Activated CD4-positive, alpha-beta T cell treated with anti-CD3 and anti-CD28 coated beads, Interleukin-2, amount 10 ng/mL, durations not matched to agents 7 days and 5 days (primary cell): ENCODE results near the gene HLA-C. TPM values are rescaled to one million over a fixed set of nuclear protein-coding genes. Genes with fewer than 3 reads are reported as not detected.

Experiments
- CTCF ChIA-PET: fragments of 350-600 bp; sonication (Branson Sonifier 250); formaldehyde crosslinking; loops from one replicate; lab custom pipeline; 2021; ENCODE audit warnings: antibody characterized with exemption; lab: Charles Lee
- POLR2A ChIA-PET: fragments of 350-600 bp; sonication (Branson Sonifier 250); formaldehyde crosslinking; loops from one replicate; lab custom pipeline; 2021; ENCODE audit warnings: antibody characterized with exemption; lab: Charles Lee
- DNase-seq: peaks from one replicate; pipeline ENCODE4 v3.0.0-alpha.2; 2020
- H3K27ac Mint-ChIP-seq: one replicate; pipeline ENCODE4 v1.8.0; 2021; ENCODE audit warnings: mild to moderate bottlenecking, moderate library complexity, mixed read lengths
- H3K27me3 Mint-ChIP-seq: one replicate; pipeline ENCODE4 v1.8.0; 2021; ENCODE audit warnings: mixed read lengths
- H3K36me3 Mint-ChIP-seq: one replicate; pipeline ENCODE4 v1.8.0; 2021; ENCODE audit warnings: low read depth, mixed read lengths
- H3K4me1 Mint-ChIP-seq: one replicate; pipeline ENCODE4 v1.8.0; 2021; ENCODE audit warnings: mixed read lengths
- H3K4me3 Mint-ChIP-seq: one replicate; pipeline ENCODE4 v1.8.0; 2021; ENCODE audit warnings: mild to moderate bottlenecking, moderate library complexity, mixed read lengths
- H3K9me3 Mint-ChIP-seq: one replicate; pipeline ENCODE4 v1.8.0; 2021; ENCODE audit warnings: mixed read lengths
- total RNA-seq, 2 experiments: library from RNA; stranded (reverse); gene quantifications; one replicate each; pipeline ENCODE4 v1.2.3, GENCODE V29; 2021

The HLA-C gene
- total RNA-seq, 2 experiments from 2014 or later = 1,296 to 1,446 TPM

GRCh38 chr6:31228476-31228875 is 43.4 kb downstream of the HLA-C start:
- Mint-ChIP-seq H3K36me3 (no peaks in the 10 kb centered on the region), H3K9me3 (no peaks in the 10 kb centered on the region), H3K27ac (no peak overlapping the region), H3K27me3 (peaks cover 10% of the 10 kb centered on the region), H3K4me3 (no peak overlapping the region), H3K4me1 (no peaks in the 10 kb centered on the region)
- ChIA-PET POLR2A (no interaction called here), CTCF (interaction anchor here (0.7 kb wide), 1 partner anchor 1027 kb away, joined by 3 read pairs; no protein-coding TSS in a partner anchor)
- DNase-seq = no peak

- Mint-ChIP-seq H3K4me1 (no peaks in the 10 kb centered on the region), H3K4me3 (no peak overlapping the region), H3K9me3 (no peaks in the 10 kb centered on the region), H3K27ac (no peak overlapping the region), H3K27me3 (peaks cover 6% of the 10 kb centered on the region), H3K36me3 (no peaks in the 10 kb centered on the region)
- CTCF ChIA-PET = no interaction called here
- DNase-seq = no peak
- POLR2A ChIA-PET = no interaction called here
These were observed 44.7 kb downstream of the HLA-C start for GRCh38 chr6:31227143-31227542.

GRCh38 chr6:31225735-31226134 is 46.2 kb downstream of the HLA-C start:
- Mint-ChIP-seq H3K9me3 (no peaks in the 10 kb centered on the region), H3K4me3 (no peak overlapping the region), H3K36me3 (no peaks in the 10 kb centered on the region), H3K4me1 (no peaks in the 10 kb centered on the region), H3K27ac (no peak overlapping the region), H3K27me3 (peaks cover 4% of the 10 kb centered on the region)
- CTCF ChIA-PET = no interaction called here
- POLR2A ChIA-PET = no interaction called here
- no peak for DNase-seq

- Mint-ChIP-seq H3K4me1 (no peaks in the 10 kb centered on the region), H3K9me3 (peaks cover under 1% of the 10 kb centered on the region), H3K27ac (no peak overlapping the region), H3K4me3 (no peak overlapping the region), H3K36me3 (no peaks in the 10 kb centered on the region), H3K27me3 (peaks cover 9% of the 10 kb centered on the region)
- ChIA-PET CTCF (interaction anchor here (1.2 kb wide), 1 partner anchor 28 kb away, joined by 3 read pairs; no protein-coding TSS in a partner anchor), POLR2A (no interaction called here)
- DNase-seq = no peak
These were observed 49.4 kb downstream of the HLA-C start for GRCh38 chr6:31222496-31222895.

Other genes with a start within 250 kb of the HLA-C start
- not detected for gene C6orf15, start 159.5 kb downstream of the HLA-C start, total RNA-seq
- gene PSORS1C1, start 157.3 kb downstream of the HLA-C start, total RNA-seq = under 1 TPM in 1 of 2 experiments, not detected in 1; 0.57 TPM
- not detected for gene CDSN, start 151.6 kb downstream of the HLA-C start, total RNA-seq
- not detected for gene PSORS1C2, start 133.0 kb downstream of the HLA-C start, total RNA-seq
- 10 to 100 TPM; 43.4 to 44.7 TPM for gene CCHCR1, start 114.3 kb downstream of the HLA-C start, total RNA-seq
- 10 to 100 TPM; 86.3 to 86.7 TPM for gene TCF19, start 113.5 kb downstream of the HLA-C start, total RNA-seq
- under 1 TPM in 1 of 2 experiments, not detected in 1; 0.20 TPM for gene POU5F1, start 101.4 kb downstream of the HLA-C start, total RNA-seq
- 1,000 to 10,000 TPM; 4,654 to 4,702 TPM for gene HLA-B, start 85.1 kb upstream of the HLA-C start, total RNA-seq
- gene MICA, start 131.5 kb upstream of the HLA-C start, total RNA-seq = 10 to 100 TPM; 10.5 to 10.8 TPM
- gene MICB, start 226.1 kb upstream of the HLA-C start, total RNA-seq = 10 to 100 TPM; 54.2 to 55.7 TPM